Hematopoietic multipotent progenitor cell treated with erythropoietin and hydrocortisone succinate and interleukin-3 and kit ligand, for 8 days (in vitro differentiated cells): Measurements from ENCODE around the gene NKAPD1.
"Not testable (repeated sequence)": the region's sequence is repeated elsewhere in the genome, so short reads cannot be mapped to it uniquely, and the experiment has no call there.

Source experiments
- DNase-seq: peaks from one replicate; pipeline ENCODE4 v3.0.0-alpha.2; 2015

NKAPD1 gene

GRCh38 chr11:112073941-112074811 is at the start of gene NKAPD1, which contains the start of gene PIH1D2:
Gene NKAPD1 (plus strand): TSS chr11:112074299. CDS start chr11:112075575, 1,276 bp downstream.
Gene PIH1D2 (minus strand): TSS chr11:112074017. CDS start chr11:112073174, 843 bp downstream.
- DNase-seq: peak; percentile 93

GRCh38 chr11:112024773-112025678 is 49.1 kb upstream of the NKAPD1 start, which contains the start of gene DLAT:
Gene DLAT (plus strand): TSS chr11:112025408. CDS start chr11:112025473, 65 bp downstream.
- DNase-seq: peak; percentile 93

- peak; percentile 47 for DNase-seq
Observed at GRCh38 chr11:112025707-112026106, 48.4 kb upstream of the NKAPD1 start.

- not testable (repeated sequence) for DNase-seq
Observed at GRCh38 chr11:112026784-112027410, 47.2 kb upstream of the NKAPD1 start.

GRCh38 chr11:112029460-112029859 is 44.6 kb upstream of the NKAPD1 start:
- DNase-seq: no peak

GRCh38 chr11:112033902-112034301 is 40.2 kb upstream of the NKAPD1 start:
- no peak for DNase-seq

GRCh38 chr11:112037527-112037926 is 36.6 kb upstream of the NKAPD1 start:
- no peak for DNase-seq

- DNase-seq: peak; percentile 43
Observed at GRCh38 chr11:112042161-112042960, 31.7 kb upstream of the NKAPD1 start.

- no peak for DNase-seq
Observed at GRCh38 chr11:112042961-112043304, 31.2 kb upstream of the NKAPD1 start.

- DNase-seq: no peak
Observed at GRCh38 chr11:112044961-112045360, 29.1 kb upstream of the NKAPD1 start.

- not testable (repeated sequence) for DNase-seq
Observed at GRCh38 chr11:112046647-112047046, 27.5 kb upstream of the NKAPD1 start.

- DNase-seq: not testable (repeated sequence)
Observed at GRCh38 chr11:112048256-112048655, 25.8 kb upstream of the NKAPD1 start.

GRCh38 chr11:112049777-112050176 is 24.3 kb upstream of the NKAPD1 start:
- DNase-seq: no peak

- no peak for DNase-seq
Observed at GRCh38 chr11:112050721-112051120, 23.4 kb upstream of the NKAPD1 start.

GRCh38 chr11:112051768-112052167 is 22.3 kb upstream of the NKAPD1 start:
- no peak for DNase-seq

- DNase-seq: no peak
Observed at GRCh38 chr11:112057170-112057569, 16.9 kb upstream of the NKAPD1 start.

GRCh38 chr11:112058103-112058502 is 16.0 kb upstream of the NKAPD1 start:
- no peak for DNase-seq

- DNase-seq: no peak
Observed at GRCh38 chr11:112062923-112063322, 11.2 kb upstream of the NKAPD1 start.

- DNase-seq: no peak
Observed at GRCh38 chr11:112082729-112083128, 8.6 kb downstream of the NKAPD1 start.

- DNase-seq: peak; percentile 65
Observed at GRCh38 chr11:112085822-112086421, 11.8 kb downstream of the NKAPD1 start.

- peak; percentile 98 for DNase-seq
Observed at GRCh38 chr11:112086422-112087191, 12.5 kb downstream of the NKAPD1 start, which contains the start of the genes SDHD and TIMM8B. Gene SDHD (plus strand): TSS chr11:112086873. CDS start chr11:112086908, 35 bp downstream. Gene TIMM8B (minus strand): TSS chr11:112086756. CDS start chr11:112086723, 33 bp downstream.
